NCI-H128 (cell line): ENCODE measurements around the gene ALG6.

Experiments used
- DNase-seq: peaks from one replicate; lab custom pipeline; 2025; ENCODE audit not compliant: unreplicated experiment; lab: John Stamatoyannopoulos, UW

Gene ALG6

GRCh38 chr1:63487336-63488065, 120.1 kb downstream of the ALG6 start:
- DNase-seq: no peak
